ENCODE measurements around the gene ZBTB14.

ZBTB14 gene

GRCh38 chr18:5275872-5276271, 19.7 kb downstream of the ZBTB14 start:
- TF ChIP-seq CTCF (conservative IDR thresholded peaks at IDR 0.05; ENCODE audit: low read depth, low read length) = no peak
- no peak overlapping the region for H3K4me3 ChIP-seq (ENCODE audit: low read depth, low read length)

GRCh38 chr18:5268874-5269273, 26.7 kb downstream of the ZBTB14 start:
- no peak overlapping the region for H3K4me3 ChIP-seq (ENCODE audit: low read depth, low read length)
- TF ChIP-seq CTCF (conservative IDR thresholded peaks at IDR 0.05; ENCODE audit: low read depth, low read length) = no peak
- no peak for DNase-seq (ENCODE audit: low read depth)

More at GRCh38 chr18:5275872-5276271, 19.7 kb downstream of the ZBTB14 start:
- DNase-seq (ENCODE audit: low read depth) = no peak

- no peak for DNase-seq (ENCODE audit: low read depth)
Measured at GRCh38 chr18:5266721-5267120, 28.8 kb downstream of the ZBTB14 start.

GRCh38 chr18:5253910-5254309, 41.6 kb downstream of the ZBTB14 start:
- no peak overlapping the region for H3K4me3 ChIP-seq (ENCODE audit: low read depth, low read length)
- no peak for TF ChIP-seq CTCF (conservative IDR thresholded peaks at IDR 0.05; ENCODE audit: low read depth, low read length)
- peak; percentile 36 for DNase-seq (ENCODE audit: low read depth)

More at GRCh38 chr18:5266721-5267120, 28.8 kb downstream of the ZBTB14 start:
- no peak overlapping the region for H3K4me3 ChIP-seq (ENCODE audit: low read depth, low read length)
- no peak for TF ChIP-seq CTCF (conservative IDR thresholded peaks at IDR 0.05; ENCODE audit: low read depth, low read length)

GRCh38 chr18:5251117-5251516, 44.4 kb downstream of the ZBTB14 start:
- DNase-seq (ENCODE audit: low read depth) = no peak
- H3K4me3 ChIP-seq (ENCODE audit: low read depth, low read length) = no peak overlapping the region
- TF ChIP-seq CTCF (conservative IDR thresholded peaks at IDR 0.05; ENCODE audit: low read depth, low read length) = no peak

GRCh38 chr18:5250603-5251002, 44.9 kb downstream of the ZBTB14 start:
- no peak overlapping the region for H3K4me3 ChIP-seq (ENCODE audit: low read depth, low read length)
- no peak for DNase-seq (ENCODE audit: low read depth)
- TF ChIP-seq CTCF (conservative IDR thresholded peaks at IDR 0.05; ENCODE audit: low read depth, low read length) = no peak

- no peak for TF ChIP-seq CTCF (conservative IDR thresholded peaks at IDR 0.05; ENCODE audit: low read depth, low read length)
- H3K4me3 ChIP-seq (ENCODE audit: low read depth, low read length) = no peak overlapping the region
Measured at GRCh38 chr18:5244941-5245340, 50.6 kb downstream of the ZBTB14 start.

More at GRCh38 chr18:5244941-5245340, 50.6 kb downstream of the ZBTB14 start:
- DNase-seq (ENCODE audit: low read depth) = no peak
